ENCODE measurements around the gene INPP4B. TPM values are rescaled to one million over a fixed set of nuclear protein-coding genes. Genes with fewer than 3 reads are reported as not detected.

Gene INPP4B
- total RNA-seq, 1 experiment from 2014 or later: not detected

- DNase-seq: no peak
- H3K4me3 ChIP-seq (ENCODE audit: low read length): no peak overlapping the region
- no peaks in the 10 kb centered on the region for H3K9me2 ChIP-seq (replicated peaks; ENCODE audit: insufficient read depth, low read length)
- H2AFZ ChIP-seq (ENCODE audit: low read length): no peak overlapping the region
- H3K27me3 ChIP-seq (ENCODE audit: low read length): no peaks in the 10 kb centered on the region
- H3K79me2 ChIP-seq (ENCODE audit: low read length): no peaks in the 10 kb centered on the region
- no peaks in the 10 kb centered on the region for H4K20me1 ChIP-seq (ENCODE audit: insufficient read depth, low read depth, low read length)
- peaks cover 2% of the 10 kb centered on the region; the same call in 1 of the 2 replicates for H3K9me3 ChIP-seq (ENCODE audit: low read length)
- H3K4me2 ChIP-seq (ENCODE audit: low read depth, low read length, poor library complexity, severe bottlenecking): no peak overlapping the region
- H3K9ac ChIP-seq (ENCODE audit: low read length): no peak overlapping the region
- H3K27ac ChIP-seq (ENCODE audit: low read length): no peak overlapping the region
- H3K36me3 ChIP-seq (ENCODE audit: insufficient read depth, low read length): no peaks in the 10 kb centered on the region
- no peaks in the 10 kb centered on the region for H3K4me1 ChIP-seq (ENCODE audit: low read length)
Observed at GRCh38 chr4:142473960-142474338, 372.2 kb downstream of the INPP4B start.

GRCh38 chr4:142473218-142473959 lies 372.7 kb downstream of the INPP4B start:
- no peak overlapping the region for H3K27ac ChIP-seq (ENCODE audit: low read length)
- no peaks in the 10 kb centered on the region for H3K27me3 ChIP-seq (ENCODE audit: low read length)
- no peak for DNase-seq
- no peak overlapping the region for H3K4me3 ChIP-seq (ENCODE audit: low read length)
- no peak overlapping the region for H3K9ac ChIP-seq (ENCODE audit: low read length)
- peaks cover 2% of the 10 kb centered on the region; the same call in 1 of the 2 replicates for H3K9me3 ChIP-seq (ENCODE audit: low read length)
- H3K79me2 ChIP-seq (ENCODE audit: low read length): no peaks in the 10 kb centered on the region
- H4K20me1 ChIP-seq (ENCODE audit: insufficient read depth, low read depth, low read length): no peaks in the 10 kb centered on the region
- no peak overlapping the region for H3K4me2 ChIP-seq (ENCODE audit: low read depth, low read length, poor library complexity, severe bottlenecking)
- no peaks in the 10 kb centered on the region for H3K9me2 ChIP-seq (replicated peaks; ENCODE audit: insufficient read depth, low read length)
- no peak overlapping the region for H2AFZ ChIP-seq (ENCODE audit: low read length)
- H3K36me3 ChIP-seq (ENCODE audit: insufficient read depth, low read length): no peaks in the 10 kb centered on the region
- no peaks in the 10 kb centered on the region for H3K4me1 ChIP-seq (ENCODE audit: low read length)

GRCh38 chr4:142467088-142467487 lies 379.0 kb downstream of the INPP4B start:
- Histone ChIP-seq H3K4me2 (ENCODE audit: low read depth, low read length, poor library complexity, severe bottlenecking) (no peak overlapping the region), H3K4me3 (ENCODE audit: low read length) (no peak overlapping the region), H2AFZ (ENCODE audit: low read length) (no peak overlapping the region), H3K36me3 (ENCODE audit: insufficient read depth, low read length) (no peaks in the 10 kb centered on the region), H4K20me1 (ENCODE audit: insufficient read depth, low read depth, low read length) (no peaks in the 10 kb centered on the region), H3K79me2 (ENCODE audit: low read length) (no peaks in the 10 kb centered on the region), H3K4me1 (ENCODE audit: low read length) (no peaks in the 10 kb centered on the region), H3K9ac (ENCODE audit: low read length) (no peak overlapping the region), H3K27me3 (ENCODE audit: low read length) (no peaks in the 10 kb centered on the region), H3K27ac (ENCODE audit: low read length) (no peak overlapping the region), H3K9me2 (replicated peaks; ENCODE audit: insufficient read depth, low read length) (no peaks in the 10 kb centered on the region), H3K9me3 (ENCODE audit: low read length) (peaks cover 2% of the 10 kb centered on the region; the same call in 1 of the 2 replicates)
- DNase-seq: no peak

- Histone ChIP-seq H2AFZ (ENCODE audit: low read length) (no peak overlapping the region), H3K4me2 (ENCODE audit: low read depth, low read length, poor library complexity, severe bottlenecking) (no peak overlapping the region), H3K79me2 (ENCODE audit: low read length) (no peaks in the 10 kb centered on the region)
Observed at GRCh38 chr4:142465526-142465925, 380.6 kb downstream of the INPP4B start.

GRCh38 chr4:142463206-142463605 lies 382.9 kb downstream of the INPP4B start:
- Histone ChIP-seq H3K27ac (ENCODE audit: low read length) (no peak overlapping the region), H3K9ac (ENCODE audit: low read length) (no peak overlapping the region), H3K9me2 (replicated peaks; ENCODE audit: insufficient read depth, low read length) (no peaks in the 10 kb centered on the region), H3K4me1 (ENCODE audit: low read length) (no peaks in the 10 kb centered on the region), H2AFZ (ENCODE audit: low read length) (no peak overlapping the region), H4K20me1 (ENCODE audit: insufficient read depth, low read depth, low read length) (no peaks in the 10 kb centered on the region), H3K4me2 (ENCODE audit: low read depth, low read length, poor library complexity, severe bottlenecking) (no peak overlapping the region), H3K27me3 (ENCODE audit: low read length) (no peaks in the 10 kb centered on the region), H3K36me3 (ENCODE audit: insufficient read depth, low read length) (no peaks in the 10 kb centered on the region), H3K79me2 (ENCODE audit: low read length) (no peaks in the 10 kb centered on the region), H3K4me3 (ENCODE audit: low read length) (no peak overlapping the region), H3K9me3 (ENCODE audit: low read length) (no peaks in the 10 kb centered on the region; the same call in 1 of the 2 replicates)
- DNase-seq: no peak

More at GRCh38 chr4:142465526-142465925, 380.6 kb downstream of the INPP4B start:
- Histone ChIP-seq H3K4me1 (ENCODE audit: low read length) (no peaks in the 10 kb centered on the region), H3K9me3 (ENCODE audit: low read length) (peaks cover 2% of the 10 kb centered on the region; the same call in 1 of the 2 replicates), H3K27ac (ENCODE audit: low read length) (no peak overlapping the region), H3K9me2 (replicated peaks; ENCODE audit: insufficient read depth, low read length) (no peaks in the 10 kb centered on the region), H4K20me1 (ENCODE audit: insufficient read depth, low read depth, low read length) (no peaks in the 10 kb centered on the region), H3K4me3 (ENCODE audit: low read length) (no peak overlapping the region), H3K9ac (ENCODE audit: low read length) (no peak overlapping the region), H3K36me3 (ENCODE audit: insufficient read depth, low read length) (no peaks in the 10 kb centered on the region), H3K27me3 (ENCODE audit: low read length) (no peaks in the 10 kb centered on the region)
- DNase-seq: no peak

GRCh38 chr4:142452161-142452855 lies 393.8 kb downstream of the INPP4B start:
- Histone ChIP-seq H3K4me3 (ENCODE audit: low read length) (no peak overlapping the region), H2AFZ (ENCODE audit: low read length) (no peak overlapping the region), H3K27me3 (ENCODE audit: low read length) (no peaks in the 10 kb centered on the region), H3K36me3 (ENCODE audit: insufficient read depth, low read length) (no peaks in the 10 kb centered on the region), H3K79me2 (ENCODE audit: low read length) (no peaks in the 10 kb centered on the region), H3K9me2 (replicated peaks; ENCODE audit: insufficient read depth, low read length) (no peaks in the 10 kb centered on the region), H3K27ac (ENCODE audit: low read length) (no peak overlapping the region), H3K9ac (ENCODE audit: low read length) (no peak overlapping the region), H4K20me1 (ENCODE audit: insufficient read depth, low read depth, low read length) (no peaks in the 10 kb centered on the region), H3K4me1 (ENCODE audit: low read length) (no peaks in the 10 kb centered on the region), H3K4me2 (ENCODE audit: low read depth, low read length, poor library complexity, severe bottlenecking) (no peak overlapping the region), H3K9me3 (ENCODE audit: low read length) (no peaks in the 10 kb centered on the region)
- DNase-seq: no peak

- Histone ChIP-seq H3K27ac (ENCODE audit: low read length) (no peak overlapping the region), H3K79me2 (ENCODE audit: low read length) (no peaks in the 10 kb centered on the region), H3K4me2 (ENCODE audit: low read depth, low read length, poor library complexity, severe bottlenecking) (no peak overlapping the region), H3K4me3 (ENCODE audit: low read length) (no peak overlapping the region), H4K20me1 (ENCODE audit: insufficient read depth, low read depth, low read length) (no peaks in the 10 kb centered on the region), H3K4me1 (ENCODE audit: low read length) (no peaks in the 10 kb centered on the region), H2AFZ (ENCODE audit: low read length) (no peak overlapping the region), H3K36me3 (ENCODE audit: insufficient read depth, low read length) (no peaks in the 10 kb centered on the region), H3K9ac (ENCODE audit: low read length) (no peak overlapping the region), H3K27me3 (ENCODE audit: low read length) (no peaks in the 10 kb centered on the region), H3K9me2 (replicated peaks; ENCODE audit: insufficient read depth, low read length) (no peaks in the 10 kb centered on the region), H3K9me3 (ENCODE audit: low read length) (no peaks in the 10 kb centered on the region)
- no peak for DNase-seq
Observed at GRCh38 chr4:142449771-142450373, 396.2 kb downstream of the INPP4B start.

GRCh38 chr4:142447009-142447408 lies 399.1 kb downstream of the INPP4B start:
- no peak overlapping the region for H3K4me3 ChIP-seq (ENCODE audit: low read length)
- H4K20me1 ChIP-seq (ENCODE audit: insufficient read depth, low read depth, low read length): no peaks in the 10 kb centered on the region
- H3K79me2 ChIP-seq (ENCODE audit: low read length): no peaks in the 10 kb centered on the region
- H3K4me1 ChIP-seq (ENCODE audit: low read length): no peaks in the 10 kb centered on the region
- no peaks in the 10 kb centered on the region for H3K36me3 ChIP-seq (ENCODE audit: insufficient read depth, low read length)
- no peak overlapping the region for H3K9ac ChIP-seq (ENCODE audit: low read length)
- no peak for DNase-seq
- H3K27me3 ChIP-seq (ENCODE audit: low read length): no peaks in the 10 kb centered on the region
- H3K9me2 ChIP-seq (replicated peaks; ENCODE audit: insufficient read depth, low read length): no peaks in the 10 kb centered on the region
- no peak overlapping the region for H2AFZ ChIP-seq (ENCODE audit: low read length)
- H3K27ac ChIP-seq (ENCODE audit: low read length): no peak overlapping the region
- H3K4me2 ChIP-seq (ENCODE audit: low read depth, low read length, poor library complexity, severe bottlenecking): no peak overlapping the region
- no peaks in the 10 kb centered on the region for H3K9me3 ChIP-seq (ENCODE audit: low read length)
